HG03521 (cell line): ENCODE data around the gene ZNF304.
A peak's percentile ranks its signal among the peaks of the same experiment; 100 is the strongest.
"Not testable (repeated sequence)": the region's sequence is repeated elsewhere in the genome, so short reads cannot be mapped to it uniquely, and the experiment has no call there.

ENCODE experiments used
- ATAC-seq: cut with Tn5 transposase; IDR thresholded peaks from one replicate; pipeline ENCODE4 v1.9.1; 2021; ENCODE audit warnings: mild to moderate bottlenecking, moderate library complexity; ENCODE audit not compliant: unreplicated experiment

Gene ZNF304

DNA sequence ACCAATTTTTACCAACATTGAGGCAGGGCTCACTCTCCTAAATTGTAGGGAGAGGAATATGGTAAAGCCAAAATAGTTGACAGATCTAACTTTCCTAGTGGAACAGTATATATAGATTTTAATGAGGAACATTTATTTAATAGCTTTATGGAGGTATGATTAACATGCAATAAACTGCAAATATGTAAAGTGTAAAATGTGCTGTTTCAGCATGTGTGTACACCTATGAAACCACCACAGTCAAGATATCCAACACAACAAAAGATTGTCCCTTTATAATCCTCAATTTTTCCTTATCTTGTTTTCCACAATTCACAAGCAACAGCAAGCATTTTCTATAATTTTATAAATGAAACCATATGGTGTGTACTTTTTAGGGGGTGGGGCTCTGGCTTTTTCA, 8.2 kb downstream of the ZNF304 start:
- ATAC-seq, result no peak

- ATAC-seq, result no peak
These were observed 11.3 kb downstream of the ZNF304 start for GRCh38 chr19:57362419-57362818.

DNA sequence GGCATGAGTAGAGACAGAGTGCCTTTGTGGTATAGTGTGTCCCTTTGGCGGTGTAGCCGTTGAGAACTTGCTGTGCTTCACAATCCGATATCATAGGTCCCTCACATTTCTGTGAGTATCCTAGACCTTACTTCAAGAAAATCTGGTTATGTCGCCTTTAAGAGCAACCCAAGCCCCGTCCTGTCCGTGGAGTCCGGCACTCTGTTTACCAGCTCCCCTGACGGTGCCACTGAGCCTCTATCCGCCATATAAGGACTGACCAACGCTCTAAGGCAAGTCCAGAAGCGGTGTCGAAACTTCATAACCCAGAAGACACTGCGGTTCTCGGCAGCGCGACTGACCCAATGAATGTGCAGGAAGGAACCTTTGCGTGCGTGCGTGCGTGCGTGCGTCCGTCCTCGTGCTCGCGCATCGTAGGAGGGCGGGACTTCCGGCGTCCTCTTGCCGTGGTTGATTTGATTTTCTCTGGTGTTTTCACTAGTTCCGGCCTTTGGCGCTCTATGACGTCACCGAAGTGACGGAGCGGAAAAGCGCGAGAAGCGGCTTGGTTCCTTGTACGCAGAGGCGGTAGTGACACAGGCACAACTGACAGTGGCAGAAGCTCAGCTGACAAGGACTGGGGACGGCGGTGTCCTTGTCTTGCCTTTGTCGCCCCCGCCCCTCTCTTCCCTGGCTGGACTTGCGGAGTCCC, 12.1 kb downstream of the ZNF304 start, which contains the start of the genes TRAPPC2B and ZNF547:
Gene TRAPPC2B (plus strand): TSS at position 555 of the 691 bp plus-strand sequence. CDS start 1,283 bp downstream, outside the sequence.
Gene ZNF547 (plus strand): TSS at position 555 of the 691 bp plus-strand sequence. CDS start 5,005 bp downstream, outside the sequence.
- ATAC-seq, result peak; percentile 89

GRCh38 chr19:57363688-57364181, 12.7 kb downstream of the ZNF304 start:
- ATAC-seq, result peak; percentile 1

- ATAC-seq, result no peak
These were observed 15.7 kb downstream of the ZNF304 start for GRCh38 chr19:57366776-57367175.

DNA sequence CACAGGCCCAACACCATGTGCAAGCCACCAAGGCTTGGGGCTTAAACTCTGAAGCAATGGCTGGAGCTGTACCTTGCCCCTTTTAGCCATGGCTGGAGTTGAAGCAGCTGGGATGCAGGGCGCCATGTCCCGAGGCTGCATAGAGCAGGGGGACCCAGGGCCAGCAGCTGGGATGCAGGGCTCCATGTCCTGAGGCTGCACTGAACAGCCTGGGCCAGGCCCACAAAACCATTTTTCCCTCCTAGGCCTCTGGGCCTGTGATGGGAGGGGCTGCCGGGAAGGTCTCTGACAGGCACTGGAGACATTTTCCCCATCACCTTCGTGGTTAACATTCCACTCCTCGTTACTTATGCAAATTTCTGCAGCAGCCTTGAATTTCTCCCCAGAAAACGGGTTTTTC, 23.1 kb downstream of the ZNF304 start:
- no peak for ATAC-seq

GRCh38 chr19:57374647-57375046, 23.6 kb downstream of the ZNF304 start:
- not testable (repeated sequence) for ATAC-seq

DNA sequence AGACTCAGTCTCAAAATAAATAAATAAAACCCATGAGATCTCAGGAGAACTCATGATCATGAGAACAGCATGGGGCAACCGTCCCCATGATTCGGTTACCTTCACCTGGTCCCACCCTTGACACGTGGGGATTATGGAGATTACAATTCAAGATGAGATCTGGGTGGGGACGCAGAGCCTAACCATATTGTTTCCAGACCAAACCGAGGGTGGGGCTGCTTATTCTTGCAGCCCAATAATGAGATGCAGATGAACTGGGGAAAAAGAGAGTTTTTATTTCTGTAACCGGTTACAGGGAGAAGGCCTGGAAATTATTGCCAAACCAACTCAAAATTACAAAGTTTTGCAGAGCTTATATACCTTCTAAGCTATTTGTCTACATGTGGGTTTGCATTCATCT, 25.1 kb downstream of the ZNF304 start:
- no peak for ATAC-seq

GRCh38 chr19:57377498-57378146, 26.6 kb downstream of the ZNF304 start:
- no peak for ATAC-seq

DNA sequence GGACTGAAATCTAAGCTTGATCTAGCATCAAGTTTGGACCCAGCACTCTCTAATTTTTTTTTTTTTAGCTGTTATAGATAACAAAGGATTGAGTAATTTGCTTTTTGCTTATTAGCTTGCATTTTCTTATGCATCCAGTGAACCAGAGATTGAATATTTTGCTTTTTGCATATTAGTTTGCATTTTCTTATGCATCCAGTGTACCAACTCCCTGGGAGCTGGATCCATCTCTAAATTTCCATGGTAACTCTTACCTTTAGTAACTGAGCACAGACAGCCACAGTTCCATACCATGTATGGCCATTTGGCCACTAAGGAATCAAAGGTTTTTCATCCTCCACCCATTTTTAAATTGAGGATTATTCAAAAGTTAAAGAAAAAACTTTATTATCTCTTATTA, 29.9 kb downstream of the ZNF304 start:
- ATAC-seq, result no peak

- no peak for ATAC-seq
These were observed 31.9 kb downstream of the ZNF304 start for GRCh38 chr19:57382806-57383488.

DNA sequence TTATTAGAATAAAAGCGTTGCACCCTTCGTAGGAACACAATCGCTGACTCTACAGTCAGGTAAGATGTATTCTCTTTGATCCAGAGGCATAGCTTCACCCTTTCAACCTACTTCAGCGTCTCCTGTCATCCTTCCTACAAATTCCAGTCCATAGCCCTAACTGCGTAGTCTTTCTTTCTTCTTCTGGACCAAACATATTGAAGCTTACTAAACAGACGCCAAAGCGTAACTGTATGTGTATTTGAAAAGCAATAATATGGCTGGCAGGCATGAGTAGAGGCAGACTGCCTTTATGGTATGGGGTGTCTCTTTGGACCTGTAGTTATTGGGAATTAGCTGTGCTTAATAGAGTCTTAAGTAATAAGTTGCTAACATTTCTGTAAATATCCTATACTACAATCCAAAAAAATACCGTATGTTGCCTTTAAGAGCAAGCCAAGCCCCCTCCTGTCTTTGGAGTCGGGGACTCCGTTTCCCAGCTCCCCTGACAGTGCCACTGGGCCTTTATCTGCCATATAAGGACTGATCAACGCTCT, 38.2 kb downstream of the ZNF304 start:
- ATAC-seq, result no peak

- peak; percentile 96 for ATAC-seq
These were observed 38.9 kb downstream of the ZNF304 start, which contains the start of gene ZNF548 for GRCh38 chr19:57389730-57390598. Gene ZNF548 (plus strand): TSS chr19:57389854. CDS start chr19:57390100, 246 bp downstream.

- no peak for ATAC-seq
These were observed 44.6 kb downstream of the ZNF304 start for GRCh38 chr19:57395710-57396109.

DNA sequence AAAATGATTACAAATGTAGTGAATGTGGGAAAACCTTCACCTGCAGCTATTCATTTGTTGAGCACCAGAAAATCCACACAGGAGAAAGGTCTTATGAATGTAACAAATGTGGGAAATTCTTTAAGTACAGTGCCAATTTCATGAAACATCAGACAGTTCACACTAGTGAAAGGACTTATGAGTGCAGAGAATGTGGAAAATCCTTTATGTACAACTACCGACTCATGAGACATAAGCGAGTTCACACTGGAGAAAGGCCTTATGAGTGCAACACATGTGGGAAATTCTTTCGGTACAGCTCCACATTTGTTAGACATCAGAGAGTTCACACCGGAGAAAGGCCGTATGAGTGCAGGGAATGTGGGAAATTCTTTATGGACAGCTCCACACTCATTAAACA, 47.8 kb downstream of the ZNF304 start:
- ATAC-seq, result no peak

DNA sequence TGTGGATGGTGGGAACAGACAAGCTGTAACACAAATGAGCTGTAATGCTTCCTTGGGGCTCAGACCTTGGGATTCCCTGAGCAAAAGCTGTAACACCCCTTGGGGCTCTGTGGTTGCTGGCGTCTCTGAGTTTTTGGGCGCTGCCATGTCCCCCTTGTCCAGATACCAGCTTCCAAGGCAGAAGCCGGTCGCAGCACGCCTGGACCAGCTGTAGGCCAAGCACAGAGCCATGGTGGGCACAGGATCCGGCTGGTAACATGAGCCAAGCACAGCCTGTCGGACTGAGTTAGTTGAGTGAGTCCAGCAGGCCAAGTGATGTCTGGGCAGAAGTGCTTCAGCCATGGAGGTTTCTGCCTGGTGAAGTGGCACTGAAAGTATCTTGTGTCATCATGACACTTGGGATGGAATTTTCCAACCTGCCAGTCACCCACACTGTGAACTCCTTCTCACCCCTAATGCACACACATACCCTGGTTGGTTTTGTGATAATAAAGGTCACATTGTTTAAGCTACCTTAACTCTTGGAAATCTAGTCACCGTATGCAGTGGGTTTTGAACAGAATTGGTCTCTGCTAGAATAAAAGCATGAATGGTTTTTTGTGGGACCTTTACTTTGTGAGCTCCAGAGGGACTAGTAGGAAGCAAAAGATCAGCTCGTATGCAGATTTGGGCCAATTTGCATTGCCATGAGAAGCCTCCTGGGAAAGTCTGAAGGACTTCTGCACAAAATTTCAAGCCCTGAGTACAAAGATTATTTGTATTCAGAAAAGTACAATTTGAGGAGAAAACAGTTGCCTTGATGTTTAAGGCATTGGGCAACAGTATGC, 52.9 kb downstream of the ZNF304 start:
- no peak for ATAC-seq

DNA sequence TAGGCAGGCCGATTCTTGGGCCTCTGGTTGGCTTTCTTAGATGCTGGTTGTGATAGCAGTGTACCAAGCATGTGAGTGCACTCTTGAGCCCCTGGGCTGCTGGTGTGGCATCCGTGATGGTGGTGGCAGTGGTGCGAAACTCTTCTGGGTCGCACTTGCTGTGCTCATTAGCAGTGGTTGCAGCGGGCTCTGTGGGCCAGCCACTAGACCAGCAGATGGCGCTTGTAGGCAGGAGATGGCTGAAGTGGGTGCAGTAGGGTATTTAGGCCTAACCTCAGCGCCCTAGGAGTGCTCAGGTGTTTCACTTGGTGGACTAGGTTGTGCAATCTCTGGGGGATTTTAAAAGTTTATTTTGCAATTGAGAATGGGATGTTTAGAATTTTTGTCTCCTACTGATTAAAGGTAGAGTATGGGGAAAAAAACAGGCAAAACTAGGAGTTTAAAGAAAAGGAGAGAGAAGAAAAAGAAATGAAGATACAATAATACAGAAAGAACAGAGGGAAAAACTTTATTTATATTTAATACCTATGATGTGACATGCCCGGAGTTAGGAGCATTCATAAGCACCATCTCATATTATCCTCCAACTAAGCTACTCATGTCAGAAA, 55.5 kb downstream of the ZNF304 start:
- no peak for ATAC-seq
